ENCODE data around the gene ZG16. TPM values are rescaled to one million over a fixed set of nuclear protein-coding genes. Genes with fewer than 3 reads are reported as not detected.

The ZG16 gene
- total RNA-seq, 4 donors from 2014 or later: not detected

DNA sequence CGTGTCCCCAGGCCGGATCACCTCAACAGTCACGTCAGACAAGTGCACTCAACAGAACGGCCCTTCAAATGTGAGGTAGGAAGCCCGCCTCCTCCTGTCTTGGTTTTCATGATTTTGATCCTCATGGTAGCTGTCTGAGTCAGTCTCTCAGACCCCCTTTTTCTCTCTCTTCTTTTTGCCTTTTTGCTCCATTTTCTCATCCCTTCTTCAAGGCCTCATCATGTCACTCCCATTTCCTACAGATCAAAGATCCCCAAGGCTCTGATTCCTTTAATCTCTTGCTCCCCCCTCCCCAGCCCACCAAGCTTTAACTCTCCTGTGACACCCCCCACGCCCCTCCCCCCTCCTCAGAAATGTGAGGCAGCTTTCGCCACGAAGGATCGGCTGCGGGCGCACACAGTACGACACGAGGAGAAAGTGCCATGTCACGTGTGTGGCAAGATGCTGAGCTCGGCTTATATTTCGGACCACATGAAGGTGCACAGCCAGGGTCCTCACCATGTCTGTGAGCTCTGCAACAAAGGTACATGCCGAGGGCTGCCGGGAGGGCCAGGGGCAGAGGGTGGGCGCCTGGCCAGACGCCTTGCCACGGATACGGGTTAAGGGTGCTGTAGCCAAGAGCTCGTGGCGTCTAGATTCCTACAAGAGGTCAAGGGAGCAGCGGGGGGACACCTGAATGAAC lies 30.3 kb downstream of the ZG16 start:
- no peak for ATAC-seq
- Histone ChIP-seq H3K36me3 (peaks cover 0 to 21% of the 10 kb centered on the region in 2 donors), H3K27me3 (no peaks in the 10 kb centered on the region), H3K4me3 (peak overlapping the region; percentile 21 to 90), H3K9me3 (no peaks in the 10 kb centered on the region), H3K4me1 (peaks cover 7 to 76% (median 42%) of the 10 kb centered on the region in 3 donors), H3K27ac (peak overlapping the region; percentile 73 to 98 (median 98))
- WGBS, 2 donors (ENCODE audit: low coverage in 1 of 2): 18 to 26% methylated on average over 10 to 19 of the region's 25 CpGs
- TF ChIP-seq, protein P1, sequence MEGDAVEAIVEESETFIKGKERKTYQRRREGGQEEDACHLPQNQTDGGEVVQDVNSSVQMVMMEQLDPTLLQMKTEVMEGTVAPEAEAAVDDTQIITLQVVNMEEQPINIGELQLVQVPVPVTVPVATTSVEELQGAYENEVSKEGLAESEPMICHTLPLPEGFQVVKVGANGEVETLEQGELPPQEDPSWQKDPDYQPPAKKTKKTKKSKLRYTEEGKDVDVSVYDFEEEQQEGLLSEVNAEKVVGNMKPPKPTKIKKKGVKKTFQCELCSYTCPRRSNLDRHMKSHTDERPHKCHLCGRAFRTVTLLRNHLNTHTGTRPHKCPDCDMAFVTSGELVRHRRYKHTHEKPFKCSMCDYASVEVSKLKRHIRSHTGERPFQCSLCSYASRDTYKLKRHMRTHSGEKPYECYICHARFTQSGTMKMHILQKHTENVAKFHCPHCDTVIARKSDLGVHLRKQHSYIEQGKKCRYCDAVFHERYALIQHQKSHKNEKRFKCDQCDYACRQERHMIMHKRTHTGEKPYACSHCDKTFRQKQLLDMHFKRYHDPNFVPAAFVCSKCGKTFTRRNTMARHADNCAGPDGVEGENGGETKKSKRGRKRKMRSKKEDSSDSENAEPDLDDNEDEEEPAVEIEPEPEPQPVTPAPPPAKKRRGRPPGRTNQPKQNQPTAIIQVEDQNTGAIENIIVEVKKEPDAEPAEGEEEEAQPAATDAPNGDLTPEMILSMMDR (IDR thresholded peaks at IDR 0.05): no peak
- TF ChIP-seq POLR2A (IDR thresholded peaks at IDR 0.05) (no peak), EP300 (IDR thresholded peaks at IDR 0.05) (no peak), POLR2AphosphoS5 (IDR thresholded peaks at IDR 0.05) (no peak)

DNA sequence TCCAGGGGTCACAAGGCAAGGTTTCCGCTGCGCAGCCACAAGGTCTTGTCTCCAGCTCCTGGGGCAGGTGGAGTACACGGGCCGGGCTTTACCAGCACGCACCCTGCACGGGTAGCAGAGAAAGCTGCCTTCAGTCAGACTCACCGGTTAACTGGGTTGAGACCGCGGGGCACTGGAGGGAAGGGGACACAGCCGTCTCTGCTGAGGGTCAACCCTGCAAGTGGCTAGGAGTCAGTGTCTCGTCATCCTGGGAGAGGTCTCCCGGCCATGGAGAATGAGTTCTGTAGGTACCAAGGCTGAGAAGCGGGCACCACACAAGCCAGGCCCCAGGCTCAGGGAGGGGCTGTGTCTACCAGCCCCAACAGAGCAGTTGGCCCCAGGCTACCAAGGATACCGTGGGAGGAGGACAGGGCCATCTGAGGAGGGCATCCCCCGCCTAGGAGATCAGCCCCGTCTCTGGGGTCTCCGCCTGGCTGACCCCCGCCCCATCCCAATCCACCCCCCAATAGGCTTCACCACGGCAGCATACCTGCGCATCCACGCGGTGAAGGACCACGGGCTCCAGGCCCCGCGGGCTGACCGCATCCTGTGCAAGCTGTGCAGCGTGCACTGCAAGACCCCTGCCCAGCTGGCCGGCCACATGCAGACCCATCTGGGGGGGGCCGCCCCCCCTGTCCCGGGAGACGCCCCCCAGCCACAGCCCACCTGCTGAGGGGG lies 31.1 kb downstream of the ZG16 start:
- TF ChIP-seq POLR2A (IDR thresholded peaks at IDR 0.05): no peak
- WGBS, 2 donors (ENCODE audit: low coverage in 1 of 2): no CpG with 5 or more reads among the region's 31 CpGs
- H3K9me3 ChIP-seq: no peaks in the 10 kb centered on the region
- H3K36me3 ChIP-seq: peaks cover 0 to 21% of the 10 kb centered on the region in 2 donors
- H3K27me3 ChIP-seq: no peaks in the 10 kb centered on the region
- no peak for ATAC-seq
- peak overlapping the region in 1 of 2 donors; percentile 90 for H3K4me3 ChIP-seq
- H3K27ac ChIP-seq: peak overlapping the region in 3 of 4 donors; percentile 98
- peaks cover 7 to 77% (median 46%) of the 10 kb centered on the region in 3 donors for H3K4me1 ChIP-seq

DNA sequence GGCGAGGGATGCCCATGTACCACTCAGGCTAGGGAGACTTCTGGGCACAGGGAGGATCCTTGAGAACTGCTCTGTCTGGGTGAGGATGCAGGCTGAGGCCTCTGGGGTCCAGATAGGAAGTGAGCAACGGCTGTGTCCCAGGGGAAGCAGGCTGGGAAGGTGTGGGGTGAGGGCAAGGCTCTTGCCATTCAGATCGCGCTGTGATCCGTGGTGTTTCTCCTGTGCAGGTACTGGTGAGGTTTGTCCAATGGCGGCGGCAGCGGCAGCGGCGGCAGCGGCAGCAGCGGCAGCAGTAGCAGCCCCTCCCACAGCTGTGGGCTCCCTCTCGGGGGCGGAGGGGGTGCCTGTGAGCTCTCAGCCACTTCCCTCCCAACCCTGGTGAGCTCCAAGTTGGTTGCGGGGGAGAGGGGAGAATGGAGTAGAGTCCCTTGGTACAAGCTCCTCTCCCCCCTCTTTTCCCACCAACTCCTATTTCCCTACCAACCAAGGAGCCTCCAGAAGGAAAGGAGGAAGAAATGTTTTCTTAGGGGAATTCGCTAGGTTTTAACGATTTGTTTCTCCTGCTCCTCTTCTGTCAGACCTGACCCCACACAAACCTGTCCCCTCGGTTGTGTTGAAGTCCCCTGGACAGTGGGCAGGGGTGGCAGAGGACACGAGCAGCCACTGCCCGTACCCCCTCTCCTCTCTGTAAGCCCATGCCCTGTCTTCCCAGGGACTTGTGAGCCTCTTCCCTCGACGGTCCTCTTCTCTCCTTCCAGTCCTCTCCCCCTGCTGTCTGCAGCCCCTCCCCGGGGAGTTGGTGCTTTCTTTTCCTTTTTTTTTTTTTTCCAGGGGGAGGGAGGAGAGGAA lies 32.0 kb downstream of the ZG16 start:
- Histone ChIP-seq H3K27ac (peak overlapping the region; percentile 47 to 98 (median 98)), H3K36me3 (peaks cover 0 to 21% of the 10 kb centered on the region in 2 donors), H3K9me3 (no peaks in the 10 kb centered on the region), H3K27me3 (no peaks in the 10 kb centered on the region), H3K4me3 (peak overlapping the region in 1 of 2 donors; percentile 4), H3K4me1 (peaks cover 8 to 79% (median 54%) of the 10 kb centered on the region in 3 donors)
- TF ChIP-seq POLR2AphosphoS5 (IDR thresholded peaks at IDR 0.05) (peak; percentile 5), EP300 (IDR thresholded peaks at IDR 0.05) (no peak), POLR2A (IDR thresholded peaks at IDR 0.05) (no peak)
- TF ChIP-seq, protein P1 (IDR thresholded peaks at IDR 0.05): no peak
- no peak for ATAC-seq
- 32 to 60% methylated on average over 1 to 12 of the region's 23 CpGs for WGBS, 2 donors (ENCODE audit: low coverage in 1 of 2)

GRCh38 chr16:29810699-29811169 lies 32.7 kb downstream of the ZG16 start:
- peaks cover 9 to 83% (median 56%) of the 10 kb centered on the region in 3 donors for H3K4me1 ChIP-seq
- no peaks in the 10 kb centered on the region for H3K9me3 ChIP-seq
- ATAC-seq: no peak
- no peaks in the 10 kb centered on the region for H3K27me3 ChIP-seq
- peak overlapping the region; percentile 47 to 98 (median 98) for H3K27ac ChIP-seq
- no peak for TF ChIP-seq EP300 (IDR thresholded peaks at IDR 0.05)
- TF ChIP-seq POLR2A (IDR thresholded peaks at IDR 0.05): no peak
- TF ChIP-seq POLR2AphosphoS5 (IDR thresholded peaks at IDR 0.05): no peak
- TF ChIP-seq, protein P1 (IDR thresholded peaks at IDR 0.05): no peak
- H3K4me3 ChIP-seq: no peak overlapping the region
- WGBS, 2 donors (ENCODE audit: low coverage in 1 of 2): 0 to 30% methylated on average over 3 to 9 of the region's 9 CpGs
- H3K36me3 ChIP-seq: peaks cover 0 to 21% of the 10 kb centered on the region in 2 donors
